ENCODE data around the gene PCDH12. TPM values are rescaled to one million over a fixed set of nuclear protein-coding genes. Genes with fewer than 3 reads are reported as not detected.

Gene PCDH12
- polyA plus RNA-seq, 1 donor (not counting 4 experiments of a cell fraction or from before 2014, with no cell fraction given) = 0.01 TPM

GRCh38 chr5:141917760-141918159, 40.2 kb downstream of the PCDH12 start:
- Histone ChIP-seq H3K9me3 (ENCODE audit: control insufficient read depth, low read depth, low read length) (no peaks in the 10 kb centered on the region), H3K4me3 (ENCODE audit: control insufficient read depth in 2 of 3, extremely low read depth in 1 of 3, insufficient read depth in 2 of 3, low read depth in 1 of 3, low read length in 3 of 3) (no peak overlapping the region), H3K36me3 (ENCODE audit: control insufficient read depth in 2 of 2, extremely low read depth in 1 of 2, insufficient read depth in 2 of 2, low read length in 2 of 2) (no peaks in the 10 kb centered on the region), H3K9me1 (ENCODE audit: control insufficient read depth, extremely low read depth, insufficient read depth, low read length) (no peaks in the 10 kb centered on the region), H3K9ac (ENCODE audit: control insufficient read depth, extremely low read depth, insufficient read depth, low read length) (no peak overlapping the region), H4K20me1 (ENCODE audit: control insufficient read depth, extremely low read depth, insufficient read depth, low read length) (no peaks in the 10 kb centered on the region), H3K27ac (ENCODE audit: control insufficient read depth, insufficient read depth, low read length) (no peak overlapping the region), H3K27me3 (ENCODE audit: control insufficient read depth, extremely low read depth, insufficient read depth, low read length) (peaks cover 14% of the 10 kb centered on the region), H3K4me1 (ENCODE audit: control insufficient read depth, extremely low read depth, insufficient read depth, low read length) (peaks cover 5% of the 10 kb centered on the region), H3K79me2 (ENCODE audit: control insufficient read depth, insufficient read depth, low read length) (no peaks in the 10 kb centered on the region), H2AFZ (ENCODE audit: control insufficient read depth, low read length) (no peak overlapping the region), H3K4me2 (ENCODE audit: control insufficient read depth, extremely low read depth, insufficient read depth, low read depth, low read length) (no peak overlapping the region)
- FAIRE-seq = no peak
- DNase-seq (ENCODE audit: low read depth, low spot score) = no peak
- dilution Hi-C loops (cut with MboI; ENCODE audit: extremely low pct_ligation_motif_present, low sequenced_read_pairs) = no loop called here
- TF ChIP-seq EZH2 (IDR thresholded peaks at IDR 0.05; ENCODE audit: low read length) = no peak
- TF ChIP-seq, protein P1, sequence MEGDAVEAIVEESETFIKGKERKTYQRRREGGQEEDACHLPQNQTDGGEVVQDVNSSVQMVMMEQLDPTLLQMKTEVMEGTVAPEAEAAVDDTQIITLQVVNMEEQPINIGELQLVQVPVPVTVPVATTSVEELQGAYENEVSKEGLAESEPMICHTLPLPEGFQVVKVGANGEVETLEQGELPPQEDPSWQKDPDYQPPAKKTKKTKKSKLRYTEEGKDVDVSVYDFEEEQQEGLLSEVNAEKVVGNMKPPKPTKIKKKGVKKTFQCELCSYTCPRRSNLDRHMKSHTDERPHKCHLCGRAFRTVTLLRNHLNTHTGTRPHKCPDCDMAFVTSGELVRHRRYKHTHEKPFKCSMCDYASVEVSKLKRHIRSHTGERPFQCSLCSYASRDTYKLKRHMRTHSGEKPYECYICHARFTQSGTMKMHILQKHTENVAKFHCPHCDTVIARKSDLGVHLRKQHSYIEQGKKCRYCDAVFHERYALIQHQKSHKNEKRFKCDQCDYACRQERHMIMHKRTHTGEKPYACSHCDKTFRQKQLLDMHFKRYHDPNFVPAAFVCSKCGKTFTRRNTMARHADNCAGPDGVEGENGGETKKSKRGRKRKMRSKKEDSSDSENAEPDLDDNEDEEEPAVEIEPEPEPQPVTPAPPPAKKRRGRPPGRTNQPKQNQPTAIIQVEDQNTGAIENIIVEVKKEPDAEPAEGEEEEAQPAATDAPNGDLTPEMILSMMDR (optimal IDR thresholded peaks at IDR 0.05 in 1 of 3, IDR thresholded peaks at IDR 0.05 in 1 of 3, conservative IDR thresholded peaks at IDR 0.05 in 1 of 3; ENCODE audit: extremely low read depth in 1 of 3, insufficient read depth in 2 of 3, low read length in 3 of 3) = no peak

GRCh38 chr5:141916522-141916921, 41.5 kb downstream of the PCDH12 start:
- H3K4me1 ChIP-seq (ENCODE audit: control insufficient read depth, extremely low read depth, insufficient read depth, low read length) = peaks cover 3% of the 10 kb centered on the region
- no peaks in the 10 kb centered on the region for H3K9me1 ChIP-seq (ENCODE audit: control insufficient read depth, extremely low read depth, insufficient read depth, low read length)
- H3K9ac ChIP-seq (ENCODE audit: control insufficient read depth, extremely low read depth, insufficient read depth, low read length) = no peak overlapping the region
- TF ChIP-seq, protein P1 (optimal IDR thresholded peaks at IDR 0.05 in 1 of 3, IDR thresholded peaks at IDR 0.05 in 1 of 3, conservative IDR thresholded peaks at IDR 0.05 in 1 of 3; ENCODE audit: extremely low read depth in 1 of 3, insufficient read depth in 2 of 3, low read length in 3 of 3) = no peak
- no peak for TF ChIP-seq EZH2 (IDR thresholded peaks at IDR 0.05; ENCODE audit: low read length)
- H3K36me3 ChIP-seq (ENCODE audit: control insufficient read depth in 2 of 2, extremely low read depth in 1 of 2, insufficient read depth in 2 of 2, low read length in 2 of 2) = no peaks in the 10 kb centered on the region
- H4K20me1 ChIP-seq (ENCODE audit: control insufficient read depth, extremely low read depth, insufficient read depth, low read length) = no peaks in the 10 kb centered on the region
- no peak overlapping the region for H3K4me3 ChIP-seq (ENCODE audit: control insufficient read depth in 2 of 3, extremely low read depth in 1 of 3, insufficient read depth in 2 of 3, low read depth in 1 of 3, low read length in 3 of 3)
- FAIRE-seq (no peak), DNase-seq (ENCODE audit: low read depth, low spot score) (no peak)
- no peaks in the 10 kb centered on the region for H3K9me3 ChIP-seq (ENCODE audit: control insufficient read depth, low read depth, low read length)
- peaks cover 14% of the 10 kb centered on the region for H3K27me3 ChIP-seq (ENCODE audit: control insufficient read depth, extremely low read depth, insufficient read depth, low read length)
- H3K79me2 ChIP-seq (ENCODE audit: control insufficient read depth, insufficient read depth, low read length) = no peaks in the 10 kb centered on the region
- no peak overlapping the region for H3K27ac ChIP-seq (ENCODE audit: control insufficient read depth, insufficient read depth, low read length)
- H2AFZ ChIP-seq (ENCODE audit: control insufficient read depth, low read length) = no peak overlapping the region
- no peak overlapping the region for H3K4me2 ChIP-seq (ENCODE audit: control insufficient read depth, extremely low read depth, insufficient read depth, low read depth, low read length)
- dilution Hi-C loops (cut with MboI; ENCODE audit: extremely low pct_ligation_motif_present, low sequenced_read_pairs) = no loop called here

Data from keratinocyte (primary cell).